ENCODE measurements around the gene PITX2.

PITX2 gene

DNA sequence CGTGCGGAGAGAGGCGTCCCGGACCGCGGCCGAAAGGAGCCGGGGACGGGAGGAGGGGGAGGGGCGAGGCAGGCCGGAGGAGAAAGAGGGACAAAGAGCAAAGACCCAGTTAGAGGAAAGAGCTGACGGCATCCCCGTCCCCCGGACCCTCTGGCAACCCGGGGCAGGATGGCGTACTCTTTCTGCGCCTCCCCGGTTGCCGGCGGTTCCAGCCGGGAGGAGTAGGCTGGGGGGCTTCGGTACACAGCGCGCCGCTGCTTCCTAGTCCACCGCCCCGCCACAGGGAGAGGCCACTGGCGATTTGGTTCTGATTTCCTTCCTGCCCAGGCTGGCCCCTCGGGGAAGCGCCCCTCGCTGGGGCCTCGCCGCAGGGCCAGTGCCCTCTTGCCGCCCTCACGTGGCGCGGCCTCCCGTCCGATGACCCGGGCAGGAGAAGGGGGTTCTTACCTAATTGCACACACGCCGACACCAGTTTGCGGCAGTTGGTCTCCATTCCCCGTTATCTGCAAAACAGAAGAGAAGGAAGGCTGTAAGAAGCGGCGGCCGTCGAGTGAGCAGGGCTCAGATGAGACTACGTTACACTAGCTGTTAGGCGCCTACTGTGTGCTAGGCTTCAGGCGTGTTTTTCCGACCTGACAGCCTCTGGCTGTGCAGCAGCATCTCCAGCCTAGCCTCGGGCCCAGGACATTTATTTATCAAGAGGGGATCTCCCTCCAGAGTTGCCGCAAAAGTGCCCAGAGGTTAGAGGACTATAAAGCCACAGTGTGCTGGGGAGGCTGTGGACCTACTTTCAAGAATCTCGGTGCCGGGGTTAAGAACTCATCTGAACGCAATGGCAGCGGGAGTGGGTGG lies 9.9 kb upstream of the PITX2 start:
- H3K4me3 ChIP-seq (ENCODE audit: control insufficient read depth, low read depth, low read length), result peak overlapping the region; percentile 47
- TF ChIP-seq, protein P1, sequence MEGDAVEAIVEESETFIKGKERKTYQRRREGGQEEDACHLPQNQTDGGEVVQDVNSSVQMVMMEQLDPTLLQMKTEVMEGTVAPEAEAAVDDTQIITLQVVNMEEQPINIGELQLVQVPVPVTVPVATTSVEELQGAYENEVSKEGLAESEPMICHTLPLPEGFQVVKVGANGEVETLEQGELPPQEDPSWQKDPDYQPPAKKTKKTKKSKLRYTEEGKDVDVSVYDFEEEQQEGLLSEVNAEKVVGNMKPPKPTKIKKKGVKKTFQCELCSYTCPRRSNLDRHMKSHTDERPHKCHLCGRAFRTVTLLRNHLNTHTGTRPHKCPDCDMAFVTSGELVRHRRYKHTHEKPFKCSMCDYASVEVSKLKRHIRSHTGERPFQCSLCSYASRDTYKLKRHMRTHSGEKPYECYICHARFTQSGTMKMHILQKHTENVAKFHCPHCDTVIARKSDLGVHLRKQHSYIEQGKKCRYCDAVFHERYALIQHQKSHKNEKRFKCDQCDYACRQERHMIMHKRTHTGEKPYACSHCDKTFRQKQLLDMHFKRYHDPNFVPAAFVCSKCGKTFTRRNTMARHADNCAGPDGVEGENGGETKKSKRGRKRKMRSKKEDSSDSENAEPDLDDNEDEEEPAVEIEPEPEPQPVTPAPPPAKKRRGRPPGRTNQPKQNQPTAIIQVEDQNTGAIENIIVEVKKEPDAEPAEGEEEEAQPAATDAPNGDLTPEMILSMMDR (IDR thresholded peaks at IDR 0.05; ENCODE audit: control insufficient read depth, insufficient read depth, low read depth, low read length, missing control alignments), result no peak
- no peak for DNase-seq (ENCODE audit: low read depth)

DNA sequence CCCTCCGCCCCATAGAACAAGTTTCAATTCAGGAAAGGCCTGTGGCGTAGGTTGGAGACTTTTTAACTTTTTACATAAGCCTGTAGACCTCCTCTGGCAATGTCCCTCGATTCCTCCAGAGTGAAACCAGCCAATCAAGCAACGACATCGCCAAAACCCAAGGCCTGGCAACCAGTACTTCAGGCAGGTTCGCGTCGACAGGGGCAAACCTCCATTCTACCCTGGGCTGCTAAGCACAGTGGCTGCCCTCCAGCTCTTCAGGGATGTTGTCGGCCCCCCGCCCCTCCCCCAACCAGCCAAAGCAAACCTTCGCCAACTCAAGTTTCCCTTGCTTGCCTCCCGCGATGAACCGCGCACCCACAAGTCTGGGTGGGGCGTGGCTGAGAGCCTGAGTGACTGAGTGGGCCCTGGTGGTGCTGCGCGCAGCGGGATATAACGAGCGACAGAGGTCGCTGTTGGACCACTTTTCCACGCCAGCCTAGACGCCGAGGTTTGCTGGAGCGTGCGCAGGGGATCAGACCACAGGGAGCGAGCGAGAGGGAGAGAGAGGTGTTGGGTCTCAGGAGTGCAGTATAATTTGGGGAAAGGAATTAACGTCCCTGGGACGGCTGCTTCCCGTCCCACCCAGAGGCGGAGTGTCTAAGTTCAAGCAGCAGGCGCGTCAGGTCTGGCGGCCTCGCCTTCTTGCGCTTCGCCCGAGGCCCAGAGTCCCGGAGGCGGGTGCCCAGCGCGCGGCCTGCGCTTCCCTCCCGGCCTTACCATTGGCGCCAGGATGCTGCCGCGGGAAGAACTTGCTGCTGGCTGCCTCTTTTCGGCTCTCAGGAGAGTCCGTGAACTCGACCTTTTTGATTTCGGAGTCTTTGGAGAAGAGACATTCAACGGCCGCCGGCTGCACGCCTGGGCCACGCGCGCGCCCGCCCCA lies 9.0 kb upstream of the PITX2 start:
- peak overlapping the region; percentile 47 for H3K4me3 ChIP-seq (ENCODE audit: control insufficient read depth, low read depth, low read length)
- peak; percentile 74 for DNase-seq (ENCODE audit: low read depth)
- TF ChIP-seq, protein P1 (IDR thresholded peaks at IDR 0.05; ENCODE audit: control insufficient read depth, insufficient read depth, low read depth, low read length, missing control alignments), result peak; percentile 90

DNA sequence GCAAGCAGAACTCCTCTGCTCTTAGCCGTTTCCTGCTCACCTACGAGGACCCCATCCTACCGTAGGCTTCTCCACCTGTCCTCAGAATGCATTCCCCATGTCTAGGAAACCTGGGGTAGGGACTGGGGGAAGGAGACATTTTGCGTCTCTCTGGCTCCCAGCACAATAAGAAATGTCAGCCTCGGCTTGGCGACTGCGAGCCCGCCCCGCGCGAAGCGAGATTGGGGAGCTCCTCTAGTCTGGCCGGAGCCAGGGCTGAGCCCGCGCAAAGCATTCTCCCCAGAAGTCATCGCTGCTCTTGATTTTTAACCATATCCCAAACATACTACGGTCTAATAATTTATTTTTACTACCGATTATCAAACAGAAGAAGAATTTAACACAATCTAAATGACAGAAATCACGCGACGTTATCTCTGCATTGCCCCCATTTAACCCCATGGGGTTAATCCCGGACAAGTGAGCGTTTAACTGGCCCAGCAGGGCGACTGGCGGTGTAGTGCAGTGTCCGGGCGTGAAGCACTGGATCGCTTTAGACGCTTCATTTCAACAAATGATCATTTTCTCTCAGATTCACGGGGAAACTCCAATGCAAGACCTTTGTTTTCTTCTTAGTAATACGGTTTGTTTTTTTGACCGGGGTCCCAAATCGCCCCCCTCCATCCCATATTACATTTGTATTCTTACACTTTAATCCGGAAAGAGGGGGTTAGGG lies 8.0 kb upstream of the PITX2 start:
- no peak overlapping the region for H3K4me3 ChIP-seq (ENCODE audit: control insufficient read depth, low read depth, low read length)
- no peak for DNase-seq (ENCODE audit: low read depth)
- TF ChIP-seq, protein P1 (IDR thresholded peaks at IDR 0.05; ENCODE audit: control insufficient read depth, insufficient read depth, low read depth, low read length, missing control alignments), result no peak

DNA sequence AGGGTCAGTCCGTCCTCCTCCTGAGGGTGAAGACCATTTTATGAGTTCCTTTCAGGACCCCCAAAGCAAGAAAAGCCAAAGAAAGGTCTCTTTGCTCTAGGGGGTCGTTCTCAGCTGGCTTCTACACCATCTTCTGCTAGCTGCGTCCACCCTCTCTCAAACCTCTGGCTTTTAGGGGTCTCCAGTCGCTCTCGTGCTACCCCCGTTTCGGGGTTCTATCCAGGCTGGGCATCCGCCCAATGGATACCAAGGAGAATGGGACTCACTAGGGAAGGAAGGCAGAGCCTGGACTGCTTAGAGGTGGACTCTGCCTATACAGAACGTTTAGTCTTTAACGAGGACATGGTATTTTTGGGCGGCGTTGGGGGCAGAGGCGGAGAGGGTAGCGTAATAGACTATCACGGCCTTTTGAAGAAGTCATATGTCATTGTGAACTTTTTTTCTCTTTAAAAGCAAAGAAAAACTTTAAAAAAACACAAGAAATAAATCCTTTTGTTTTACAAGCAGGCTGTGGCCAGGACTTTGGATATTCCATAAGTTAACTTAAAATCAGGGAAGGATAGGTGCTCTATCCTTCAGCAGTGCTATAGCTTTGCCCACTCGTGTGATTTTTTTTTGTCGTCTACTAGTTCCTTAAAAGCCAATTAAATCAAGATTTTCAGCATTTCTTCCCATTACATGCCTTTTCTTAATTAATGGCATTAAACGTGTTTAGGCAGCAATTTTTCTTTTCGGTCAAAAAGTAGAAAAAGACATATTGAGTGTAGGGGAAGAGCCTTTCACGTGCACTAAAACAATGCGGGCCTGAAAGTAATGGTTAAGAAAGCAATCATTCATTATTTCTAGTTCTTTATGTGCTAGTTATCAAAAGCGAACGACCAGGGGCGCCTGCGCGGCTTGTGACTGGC lies 7.2 kb upstream of the PITX2 start:
- H3K4me3 ChIP-seq (ENCODE audit: control insufficient read depth, low read depth, low read length), result no peak overlapping the region
- TF ChIP-seq, protein P1 (IDR thresholded peaks at IDR 0.05; ENCODE audit: control insufficient read depth, insufficient read depth, low read depth, low read length, missing control alignments), result no peak
- DNase-seq (ENCODE audit: low read depth), result no peak

DNA sequence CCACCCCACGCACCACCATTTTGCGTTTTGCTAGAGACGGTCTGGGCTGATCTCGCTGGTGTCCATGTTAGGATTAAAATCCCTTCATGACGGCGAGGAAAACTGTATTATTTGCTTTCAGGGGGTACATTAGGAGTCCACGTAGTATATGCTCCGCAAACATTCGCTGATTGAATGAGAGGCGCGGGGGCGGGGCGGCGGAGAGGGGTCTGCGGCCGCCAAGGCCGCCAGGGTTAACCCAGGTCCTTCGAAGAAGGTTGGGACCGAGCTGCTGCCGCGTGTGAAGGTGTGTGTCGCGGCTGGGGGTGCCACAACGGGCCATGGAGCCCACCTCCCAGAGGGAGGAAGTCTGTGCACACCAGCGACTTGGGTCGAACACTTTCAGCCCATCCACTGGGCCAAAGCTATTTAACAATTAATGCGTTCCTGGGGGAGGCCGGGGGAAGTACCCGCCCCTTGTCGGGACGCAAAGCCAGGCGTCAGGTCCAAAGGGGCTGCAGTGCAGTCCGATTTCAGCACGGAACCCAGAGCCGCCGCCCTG lies 6.4 kb upstream of the PITX2 start:
- peak overlapping the region; percentile 18 for H3K4me3 ChIP-seq (ENCODE audit: control insufficient read depth, low read depth, low read length)
- no peak for DNase-seq (ENCODE audit: low read depth)
- TF ChIP-seq, protein P1 (IDR thresholded peaks at IDR 0.05; ENCODE audit: control insufficient read depth, insufficient read depth, low read depth, low read length, missing control alignments), result no peak
